HEK293T (cell line): ENCODE results near the gene NKX1-2.

Experiments used
- BHLHE40 ChIP-seq: fragments of 450-650 bp; IDR thresholded peaks from 2 replicates; pipeline ENCODE4 v1.6.1; 2016; ENCODE audit warnings: mild to moderate bottlenecking, moderate library complexity, borderline replicate concordance
- CTBP1 ChIP-seq: fragments of 450-650 bp; IDR thresholded peaks from 2 replicates; pipeline ENCODE4 v1.6.1; 2016; ENCODE audit warnings: borderline replicate concordance
- ELF4 ChIP-seq: fragments of 450-650 bp; IDR thresholded peaks from 2 replicates; pipeline ENCODE4 v1.6.1; 2017; ENCODE audit warnings: antibody characterized with exemption
- FOXA1 ChIP-seq: fragments of 450-650 bp; IDR thresholded peaks from 2 replicates; pipeline ENCODE4 v1.6.1; 2016; ENCODE audit warnings: mild to moderate bottlenecking
- FOXM1 ChIP-seq: fragments of 450-650 bp; IDR thresholded peaks from 2 replicates; pipeline ENCODE4 v1.6.1; 2017; ENCODE audit warnings: mild to moderate bottlenecking, borderline replicate concordance
- L3MBTL2 ChIP-seq: fragments of 450-650 bp; conservative IDR thresholded peaks from 2 replicates; pipeline ENCODE4 v1.6.1; 2016; ENCODE audit warnings: mild to moderate bottlenecking
- LEF1 ChIP-seq: fragments of 450-650 bp; IDR thresholded peaks from 2 replicates; pipeline ENCODE4 v1.6.1; 2017; ENCODE audit warnings: mild to moderate bottlenecking, borderline replicate concordance
- SP1 ChIP-seq: fragments of 450-650 bp; IDR thresholded peaks from 2 replicates; pipeline ENCODE4 v1.6.1; 2017
- SUZ12 ChIP-seq: fragments of 450-650 bp; IDR thresholded peaks from 2 replicates; pipeline ENCODE4 v1.6.1; 2016; ENCODE audit warnings: mild to moderate bottlenecking
- ZNF384 ChIP-seq: fragments of 450-650 bp; IDR thresholded peaks from 2 replicates; pipeline ENCODE4 v1.6.1; 2016

- no peak for TF ChIP-seq L3MBTL2
- no peak for TF ChIP-seq SP1
- no peak for TF ChIP-seq FOXM1
- no peak for TF ChIP-seq ELF4
- TF ChIP-seq LEF1, result no peak
- no peak for TF ChIP-seq CTBP1
- TF ChIP-seq BHLHE40, result no peak
- no peak for TF ChIP-seq FOXA1
- TF ChIP-seq SUZ12, result no peak
- peak; percentile 45; the same call in 1 of the 2 replicates for TF ChIP-seq ZNF384
These were observed 33.1 kb downstream of the NKX1-2 start for GRCh38 chr10:124416733-124417132.
